IMR-90 (cell line): ENCODE results near the gene CEP72. TPM values are rescaled to one million over a fixed set of nuclear protein-coding genes. Genes with fewer than 3 reads are reported as not detected.
"Not testable (repeated sequence)": the region's sequence is repeated elsewhere in the genome, so short reads cannot be mapped to it uniquely, and the experiment has no call there.

Experiments used
- ATAC-seq: fragments of 200-7000 bp; cut with Tn5 transposase; 2 replicates; pipeline ENCODE4 v1.9.1; 2020; ENCODE audit warnings: low read depth, mild to moderate bottlenecking, moderate library complexity
- BruUV-seq: library from RNA; stranded (reverse); fragments of 400-500 nt; replicated peaks from 2 replicates; lab custom pipeline; 2021; lab: Mats Ljungman, UMichigan
- CTCF ChIA-PET: fragments of 300-600 bp; formaldehyde crosslinking; extraction: SDS; loops from one replicate; lab custom pipeline; 2021; ENCODE audit warnings: antibody characterized with exemption; lab: Yijun Ruan, JAX
- POLR2A ChIA-PET: fragments of 300-600 bp; sonication (Branson Sonifier 250); formaldehyde crosslinking; loops from one replicate; lab custom pipeline; 2022; ENCODE audit warnings: antibody characterized with exemption; ENCODE audit not compliant: unreplicated experiment; lab: Charles Lee
- DNase-seq: peaks from one replicate; pipeline ENCODE4 v3.0.0; 2013
- H2AFZ ChIP-seq: replicated peaks from 2 replicates; pipeline ENCODE3; 2013; ENCODE audit warnings: low read length, mild to moderate bottlenecking; ENCODE audit not compliant: poor library complexity
- H2AK5ac ChIP-seq: 2 replicates; pipeline ENCODE4 v1.6.1; 2013; ENCODE audit warnings: low read depth, low read length, inconsistent platforms
- H2AK9ac ChIP-seq: replicated peaks from 2 replicates; pipeline ENCODE3; 2013; ENCODE audit warnings: mild to moderate bottlenecking, low read depth, low read length, moderate library complexity; ENCODE audit not compliant: poor library complexity
- H2BK120ac ChIP-seq: 2 replicates; pipeline ENCODE4 v1.6.1; 2013; ENCODE audit warnings: low read depth, low read length, inconsistent platforms
- H2BK15ac ChIP-seq: 3 replicates; pipeline ENCODE4 v1.6.1; 2013; ENCODE audit warnings: low read depth, low read length, inconsistent platforms
- H2BK20ac ChIP-seq: 2 replicates; pipeline ENCODE4 v1.6.1; 2013; ENCODE audit warnings: low read depth, mild to moderate bottlenecking, inconsistent platforms, low read length, moderate library complexity
- H2BK5ac ChIP-seq: 2 replicates; pipeline ENCODE4 v1.6.1; 2013; ENCODE audit warnings: mild to moderate bottlenecking, low read depth, low read length, inconsistent platforms; ENCODE audit not compliant: poor library complexity, severe bottlenecking
- H3K14ac ChIP-seq: replicated peaks from 2 replicates; pipeline ENCODE4 v1.6.1; 2013; ENCODE audit warnings: low read depth, low read length, inconsistent platforms
- H3K18ac ChIP-seq: 2 replicates; pipeline ENCODE4 v1.6.1; 2013; ENCODE audit warnings: low read depth, low read length, control low read depth
- H3K23ac ChIP-seq: 2 replicates; pipeline ENCODE4 v1.6.1; 2013; ENCODE audit warnings: low read depth, low read length, inconsistent platforms
- H3K27ac ChIP-seq: 2 replicates; pipeline ENCODE4 v1.5.1; 2013; ENCODE audit warnings: mild to moderate bottlenecking, control low read depth, low read length; ENCODE audit not compliant: insufficient read depth
- H3K27me3 ChIP-seq: 2 replicates; pipeline ENCODE4 v1.6.1; 2013; ENCODE audit warnings: low read length; ENCODE audit not compliant: control insufficient read depth, insufficient read depth
- H3K36me3 ChIP-seq: 2 replicates; pipeline ENCODE4 v1.6.1; 2013; ENCODE audit warnings: low read length, mixed read lengths; ENCODE audit not compliant: control insufficient read depth, insufficient read depth
- H3K4ac ChIP-seq: 2 replicates; pipeline ENCODE4 v1.6.1; 2013; ENCODE audit warnings: low read depth, low read length, inconsistent platforms
- H3K4me1 ChIP-seq: 2 replicates; pipeline ENCODE4 v1.6.1; 2013; ENCODE audit warnings: low read length, mixed read lengths; ENCODE audit not compliant: control insufficient read depth, insufficient read depth
- H3K4me2 ChIP-seq: 2 replicates; pipeline ENCODE4 v1.6.1; 2013; ENCODE audit warnings: low read depth, mild to moderate bottlenecking, control low read depth, low read length, moderate library complexity
- H3K4me3 ChIP-seq: 2 replicates; pipeline ENCODE4 v1.5.1; 2013; ENCODE audit warnings: low read depth, mild to moderate bottlenecking, control low read depth, low read length, moderate library complexity; ENCODE audit not compliant: insufficient read depth
- H3K56ac ChIP-seq: 2 replicates; pipeline ENCODE4 v1.6.1; 2013; ENCODE audit warnings: low read length, inconsistent platforms; ENCODE audit not compliant: insufficient read depth; ENCODE audit errors: extremely low read depth
- H3K79me1 ChIP-seq, 2 experiments: 2 replicates each; pipeline ENCODE4 v1.6.1; 2013; ENCODE audit warnings: low read length in 2 of 2, inconsistent platforms in 1 of 2, low read depth in 1 of 2
- H3K9ac ChIP-seq: 2 replicates; pipeline ENCODE4 v1.6.1; 2013; ENCODE audit warnings: low read depth, low read length, control low read depth
- H3K9me1 ChIP-seq: 2 replicates; pipeline ENCODE4 v1.6.1; 2013; ENCODE audit warnings: low read length, inconsistent platforms; ENCODE audit not compliant: insufficient read depth
- H3K9me3 ChIP-seq: 2 replicates; pipeline ENCODE4 v1.6.1; 2013; ENCODE audit warnings: low read length; ENCODE audit not compliant: control insufficient read depth, insufficient read depth
- H4K20me1 ChIP-seq: 2 replicates; pipeline ENCODE4 v1.6.1; 2013; ENCODE audit warnings: low read length, inconsistent platforms; ENCODE audit not compliant: insufficient read depth
- H4K5ac ChIP-seq: 2 replicates; pipeline ENCODE4 v1.6.1; 2013; ENCODE audit warnings: mild to moderate bottlenecking, low read depth, low read length, control low read depth
- H4K8ac ChIP-seq, 2 experiments: 2 replicates each; pipeline ENCODE4 v1.6.1; 2013; ENCODE audit warnings: low read depth in 2 of 2, low read length in 2 of 2, control low read depth in 1 of 2, inconsistent platforms in 1 of 2
- H4K91ac ChIP-seq: 2 replicates; pipeline ENCODE4 v1.6.1; 2013; ENCODE audit warnings: low read depth, low read length, inconsistent platforms; ENCODE audit not compliant: insufficient read depth
- WGBS, 2 experiments: methylation state at CpG; one replicate each; pipeline versions ENCODE4 v1.1.5 to v1.1.7; 2013; ENCODE audit warnings: missing lambda C conversion rate in 2 of 2; ENCODE audit not compliant: insufficient read length in 1 of 2; ENCODE audit errors: extremely low coverage in 2 of 2; 5-methylcytosine and 5-hydroxymethylcytosine counted together
- dilution Hi-C: fragments of 300-500 bp; cut with HindIII; formaldehyde crosslinking; loops from one replicate; pipeline ENCODE4 v1.14.3; 2018; ENCODE audit warnings: low sequenced_read_pairs; ENCODE audit not compliant: unreplicated experiment
- in situ Hi-C: fragments of 300-500 bp; cut with MboI; formaldehyde crosslinking; loops from 3 replicates; pipeline ENCODE4 v1.14.3; 2019; ENCODE audit warnings: low sequenced_read_pairs, inconsistent platforms, mixed read lengths
- intact Hi-C: fragments of 100-400 bp; cut with micrococcal nuclease; formaldehyde crosslinking; loops from 2 replicates; pipeline ENCODE4 v1.10.0; 2022
- polyA plus RNA-seq, 3 experiments: library from polyadenylated mRNA; depleted of rRNA; stranded (reverse); fragments of >200 nt; gene quantifications; 2 replicates each; pipeline ENCODE4 v1.2.3, GENCODE V29; 2012; ENCODE audit warnings: low replicate concordance in 1 of 3
- total RNA-seq: library from RNA; depleted of rRNA; stranded (reverse); fragments of >200 nt; gene quantifications from 2 replicates; pipeline ENCODE4 v1.2.3, GENCODE V29; 2012

Gene CEP72
- total and polyA plus RNA-seq, 2 of the 4 experiments (the other 2 are of a cell fraction), result 2.9 to 4.3 TPM

DNA sequence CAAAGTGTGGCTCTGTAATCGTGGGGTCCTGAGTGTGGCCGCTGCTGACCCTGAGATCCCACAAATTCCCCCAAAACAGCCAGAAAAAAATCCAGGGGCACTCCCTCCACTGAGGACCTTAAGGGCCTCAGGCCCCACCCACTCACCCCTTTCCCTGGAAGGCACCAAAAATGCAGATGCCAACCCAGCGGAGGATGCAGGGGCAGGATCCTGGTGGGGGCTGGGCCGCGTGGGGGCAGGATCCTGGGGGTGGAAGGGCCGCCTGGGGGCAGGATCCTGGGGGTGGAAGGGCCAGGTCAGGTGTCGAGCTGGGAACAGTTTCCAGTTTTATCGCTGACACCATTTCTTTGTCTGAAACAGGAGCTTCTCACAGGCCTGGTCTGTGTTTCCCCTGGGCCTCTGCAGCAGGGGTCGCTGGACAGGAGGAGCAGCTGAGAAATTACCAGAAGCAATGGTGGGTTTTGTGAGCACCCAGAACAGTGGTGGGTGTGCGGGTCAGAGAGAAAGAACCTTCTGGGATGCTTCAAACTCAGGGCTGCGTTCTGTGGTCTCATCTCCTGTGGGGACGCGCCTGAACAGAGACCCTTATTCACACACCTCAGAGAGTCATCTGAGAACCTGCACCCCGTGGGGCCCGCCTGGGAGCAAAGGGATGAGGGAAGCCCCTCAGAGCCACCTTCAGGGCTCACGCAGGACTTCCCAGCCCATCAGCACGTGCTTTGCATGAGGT lies 67.2 kb downstream of the CEP72 start:
- H2AK5ac ChIP-seq, in situ Hi-C loops, H4K8ac ChIP-seq, H3K79me1 ChIP-seq, H3K27me3 ChIP-seq, H3K56ac ChIP-seq, dilution Hi-C loops, H3K4me3 ChIP-seq, H3K9ac ChIP-seq, DNase-seq, H4K20me1 ChIP-seq, H4K5ac ChIP-seq, BruUV-seq, H3K4me2 ChIP-seq, H3K9me3 ChIP-seq, H3K14ac ChIP-seq, H3K9me1 ChIP-seq, H2AK9ac ChIP-seq, ATAC-seq, POLR2A ChIA-PET, intact Hi-C loops, H3K36me3 ChIP-seq, H3K4me1 ChIP-seq, CTCF ChIA-PET, H2BK5ac ChIP-seq, H4K91ac ChIP-seq, H3K27ac ChIP-seq, H3K4ac ChIP-seq, H2BK20ac ChIP-seq, H2BK120ac ChIP-seq, H3K23ac ChIP-seq, H3K18ac ChIP-seq, H2AFZ ChIP-seq, H2BK15ac ChIP-seq: not testable (repeated sequence)
- 64% methylated on average over 2 of the region's 17 CpGs; no CpG with 5 or more reads in 1 of the 2 experiments for WGBS, 2 experiments

DNA sequence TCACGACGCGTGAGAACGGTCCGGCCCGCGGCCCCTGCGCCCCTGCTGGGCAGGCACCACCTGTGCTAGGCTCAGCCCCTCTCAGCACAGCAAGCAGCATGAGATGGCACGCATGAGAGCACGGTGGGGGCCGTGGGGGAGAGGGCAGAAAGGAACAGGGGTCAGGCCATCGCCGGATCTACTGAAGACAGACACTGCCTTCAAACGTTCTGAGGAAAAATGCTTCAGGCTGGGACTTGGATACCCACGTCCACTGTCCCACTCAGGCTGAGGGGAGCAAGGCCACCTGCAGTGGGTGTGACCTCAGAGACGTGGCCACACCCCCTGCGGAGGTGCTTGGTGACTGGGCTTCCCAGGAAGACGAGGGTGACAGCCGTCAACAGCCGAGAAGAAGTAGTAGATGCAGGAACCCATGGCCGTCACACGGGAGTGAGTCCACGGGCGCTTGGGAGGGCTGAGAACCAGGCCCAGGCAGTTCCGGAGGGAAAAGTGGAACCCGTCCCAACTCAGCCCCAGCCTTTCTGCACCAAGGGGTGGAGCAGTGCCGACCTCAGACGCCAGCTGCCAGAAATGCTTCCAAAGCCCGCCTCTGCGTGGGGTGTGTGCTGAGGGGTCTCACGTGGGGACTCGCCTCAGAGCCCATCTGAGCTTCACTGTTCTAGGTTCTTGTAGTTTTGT lies 68.1 kb downstream of the CEP72 start:
- H3K14ac ChIP-seq, H4K20me1 ChIP-seq, H2BK120ac ChIP-seq, H4K91ac ChIP-seq, H3K9me3 ChIP-seq, BruUV-seq, H3K56ac ChIP-seq, H4K5ac ChIP-seq, H2AFZ ChIP-seq, dilution Hi-C loops, H2BK20ac ChIP-seq, POLR2A ChIA-PET, H3K9ac ChIP-seq, H2BK5ac ChIP-seq, H3K4me2 ChIP-seq, H2BK15ac ChIP-seq, H3K4me1 ChIP-seq, H3K18ac ChIP-seq, CTCF ChIA-PET, ATAC-seq, H2AK5ac ChIP-seq, H3K4me3 ChIP-seq, intact Hi-C loops, H3K27ac ChIP-seq, H2AK9ac ChIP-seq, H3K79me1 ChIP-seq, DNase-seq, H3K4ac ChIP-seq, H4K8ac ChIP-seq, H3K36me3 ChIP-seq, H3K23ac ChIP-seq, H3K9me1 ChIP-seq, H3K27me3 ChIP-seq: not testable (repeated sequence)
- in situ Hi-C loops, result loop anchor here (10.0 kb wide), 1 partner anchor 95 kb away; no protein-coding TSS in a partner anchor
- WGBS, 2 experiments, result no CpG with 5 or more reads among the region's 32 CpGs
